Skin of body (tissue), 2 donors: ENCODE results near the gene SLC5A5. TPM values are rescaled to one million over a fixed set of nuclear protein-coding genes. Genes with fewer than 3 reads are reported as not detected.
A peak's percentile ranks its signal among the peaks of the same experiment; 100 is the strongest.

Source experiments
- DNase-seq: peaks from one replicate; lab custom pipeline; 2025; lab: John Stamatoyannopoulos, UW
- total RNA-seq: library from RNA; depleted of rRNA; stranded (reverse); fragments of >200 nt; gene quantifications from one replicate; pipeline ENCODE4 v1.2.3, GENCODE V29; 2014

The SLC5A5 gene
- total RNA-seq, 1 donor from 2014 or later, result not detected

GRCh38 chr19:17847538-17848366, 24.0 kb upstream of the SLC5A5 start, which contains the start of gene JAK3:
TSS of gene JAK3 (minus strand) at chr19:17847982. CDS start at chr19:17844417, 3,565 bp downstream.
- DNase-seq, result peak; percentile 72

- no peak for DNase-seq
These were observed 23.0 kb upstream of the SLC5A5 start for GRCh38 chr19:17848595-17849292.

DNA sequence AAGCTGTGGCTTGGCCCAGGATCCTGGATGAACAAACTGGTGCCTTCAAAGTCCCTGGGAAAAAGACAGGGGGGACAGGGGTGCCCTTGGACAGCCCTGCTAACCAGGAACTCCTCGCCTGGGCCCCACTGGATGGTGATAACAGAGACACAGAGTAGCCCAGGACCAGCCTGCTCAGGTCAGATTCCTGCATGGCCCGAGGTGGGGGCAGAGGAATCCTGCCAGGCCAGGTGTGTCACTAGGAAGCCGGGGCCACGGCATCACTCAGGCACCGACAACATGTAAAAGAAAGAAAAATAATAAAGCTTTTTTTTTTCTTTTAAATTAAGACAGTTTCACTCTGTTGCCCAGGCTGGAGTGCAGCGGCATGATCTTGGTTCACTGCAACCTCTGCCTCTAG, 17.7 kb upstream of the SLC5A5 start:
- no peak for DNase-seq

GRCh38 chr19:17855280-17856152, 16.2 kb upstream of the SLC5A5 start:
- DNase-seq, result peak; percentile 50

DNA sequence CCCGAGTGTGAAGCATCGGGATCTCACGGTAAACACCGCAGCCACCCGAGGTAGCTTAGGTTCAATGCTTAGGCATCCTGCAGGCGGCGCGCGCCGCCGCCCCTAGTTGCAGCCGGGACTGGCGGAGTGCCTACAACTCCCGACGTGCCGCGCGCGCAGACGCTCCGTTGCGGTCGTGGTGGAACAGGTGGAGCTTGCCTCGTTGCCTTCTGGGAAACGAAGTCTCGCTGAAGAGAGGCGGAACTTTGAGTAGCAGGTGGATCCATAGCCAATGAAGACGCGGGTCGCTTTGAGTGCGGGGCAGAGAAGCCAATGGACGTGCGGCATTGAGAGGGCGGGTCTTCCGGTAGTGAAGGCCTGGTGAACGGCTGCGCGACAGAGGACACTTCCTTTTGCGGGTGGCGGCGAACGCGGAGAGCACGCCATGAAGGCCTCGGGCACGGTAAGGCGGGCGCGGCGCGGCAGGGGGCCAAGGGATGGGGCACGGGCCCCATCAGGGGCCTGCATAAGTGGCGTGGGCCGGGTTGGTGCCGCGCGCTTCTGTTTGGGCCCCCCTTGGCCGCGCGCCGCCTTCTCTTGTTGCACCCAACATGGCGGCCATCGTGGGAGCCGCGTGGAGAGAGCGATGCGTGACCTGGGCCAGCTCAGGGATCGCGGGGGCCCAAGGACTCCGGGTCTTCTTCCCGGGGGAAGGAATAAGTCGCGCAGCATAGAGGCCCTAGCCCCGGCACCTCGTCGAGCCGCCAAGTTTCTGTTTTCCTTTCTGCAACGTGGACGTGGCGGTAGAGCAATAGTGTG, 12.0 kb upstream of the SLC5A5 start, which contains the start of gene RPL18A:
Gene RPL18A, plus strand, starts transcription at position 378 of the 798 bp plus-strand sequence. Its CDS starts 47 bp downstream, at position 425.
- peak; percentile 99 for DNase-seq

DNA sequence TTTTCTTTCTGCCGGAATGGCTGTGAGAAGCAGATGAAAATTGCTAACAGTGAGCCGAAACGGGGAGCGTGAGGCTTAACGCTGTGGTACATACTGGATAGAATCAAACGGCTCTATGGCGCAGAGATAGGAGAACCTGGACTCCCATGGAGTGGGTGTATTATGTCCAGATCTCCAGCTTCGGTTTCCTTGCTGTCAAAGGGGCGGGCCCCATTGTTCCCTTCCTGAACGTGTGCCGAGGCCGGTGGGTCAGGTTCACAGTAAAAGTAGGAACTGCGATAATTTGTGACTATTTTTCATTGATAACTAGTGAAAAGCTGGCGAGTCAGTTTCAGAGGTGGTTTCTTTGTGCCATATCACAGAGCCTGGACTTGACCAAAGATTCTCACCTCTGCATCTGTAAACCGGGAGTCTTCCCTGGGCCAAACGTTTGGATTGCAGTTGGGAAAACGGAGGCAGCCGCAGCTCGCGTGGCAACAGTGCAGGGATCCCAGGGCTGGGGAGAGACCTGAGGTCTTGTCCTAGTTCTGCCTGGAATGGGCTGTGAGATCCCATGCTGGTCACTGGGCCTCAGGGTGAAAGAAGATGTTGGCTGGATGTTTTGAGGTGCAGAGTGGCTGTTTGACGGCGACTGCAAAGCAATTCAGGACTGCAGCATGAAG, 11.3 kb upstream of the SLC5A5 start:
- no peak for DNase-seq

GRCh38 chr19:17860993-17861360, 10.8 kb upstream of the SLC5A5 start:
- DNase-seq, result no peak

GRCh38 chr19:17861542-17862402, 10.0 kb upstream of the SLC5A5 start:
- no peak for DNase-seq

- DNase-seq, result no peak
These were observed 8.8 kb upstream of the SLC5A5 start for GRCh38 chr19:17862711-17863519.

DNA sequence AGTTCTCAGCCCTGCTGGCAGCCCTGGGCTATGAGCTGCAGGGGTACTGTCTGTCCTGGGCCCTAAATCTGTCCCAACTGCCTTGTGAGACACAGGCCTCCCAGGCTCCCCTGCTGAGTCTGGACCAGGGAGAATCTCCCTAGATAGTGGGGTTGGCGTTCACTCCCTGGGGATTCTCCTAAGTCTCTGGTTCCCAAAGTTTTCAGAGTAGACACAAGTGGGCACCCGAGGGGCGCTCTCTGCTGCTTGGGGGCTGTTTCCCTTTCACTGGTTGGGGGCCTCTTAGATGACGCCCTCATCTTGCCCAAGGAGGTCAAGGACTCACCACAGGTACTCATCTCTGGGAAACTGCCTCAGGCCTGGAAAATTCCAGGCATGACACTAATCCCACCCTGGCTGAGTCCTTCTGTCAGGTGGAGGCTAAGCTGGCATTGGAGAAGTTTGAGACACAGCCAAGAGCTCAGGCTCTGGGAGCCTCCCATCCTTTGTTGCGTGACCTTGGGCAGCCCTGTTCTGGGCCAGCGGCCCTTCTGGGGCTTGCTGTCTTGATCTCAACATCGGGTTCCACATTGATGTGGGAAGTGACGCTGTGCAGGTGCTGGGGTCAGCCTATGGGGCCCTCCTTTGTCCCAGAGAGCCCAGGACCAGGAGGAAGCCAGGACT, 8.1 kb upstream of the SLC5A5 start:
- DNase-seq, result no peak

DNA sequence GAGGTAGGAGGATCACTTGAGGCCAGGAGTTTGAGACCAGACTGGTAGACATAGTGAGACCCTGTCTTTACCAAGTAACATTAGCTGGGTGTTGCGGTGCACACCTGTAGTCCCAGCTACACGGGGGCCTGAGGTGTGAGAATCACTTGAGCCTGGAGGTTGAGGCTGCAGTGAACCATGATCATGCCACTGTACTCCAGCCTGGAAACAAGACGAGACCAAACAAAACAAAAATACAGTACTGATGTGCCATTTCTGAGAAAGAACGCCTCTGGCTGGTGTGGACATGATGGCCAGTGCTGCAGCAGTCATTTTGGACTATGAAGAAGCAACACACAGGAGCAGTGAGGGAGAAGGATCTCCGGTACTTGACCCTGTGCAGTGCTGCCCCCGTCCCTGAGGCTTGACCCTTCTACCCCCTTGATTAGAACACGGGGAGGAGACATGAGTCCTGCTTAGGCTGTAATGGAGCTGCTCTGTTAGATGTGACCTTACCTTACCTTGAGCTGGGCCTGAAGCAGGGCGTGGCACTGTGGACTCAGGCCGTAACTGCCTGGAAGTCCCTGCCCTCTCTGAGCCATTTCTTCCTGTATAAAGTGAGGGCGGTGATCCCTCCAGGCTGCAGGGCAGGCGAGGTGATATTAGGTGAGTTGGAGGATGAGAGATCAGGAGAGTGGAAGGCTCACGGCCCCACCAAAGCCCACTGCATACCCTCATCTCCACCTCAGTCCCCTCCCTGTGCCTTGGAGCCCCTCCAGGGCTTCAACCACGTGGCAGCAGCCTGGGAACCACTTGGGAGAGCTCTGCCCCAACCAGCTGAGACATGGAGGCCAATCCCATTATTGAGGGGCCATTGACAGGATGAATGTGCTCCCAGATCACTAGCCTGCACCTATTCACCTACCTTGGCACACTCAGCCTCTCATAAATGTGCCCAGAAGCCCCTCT, 6.1 kb upstream of the SLC5A5 start:
- no peak for DNase-seq

DNA sequence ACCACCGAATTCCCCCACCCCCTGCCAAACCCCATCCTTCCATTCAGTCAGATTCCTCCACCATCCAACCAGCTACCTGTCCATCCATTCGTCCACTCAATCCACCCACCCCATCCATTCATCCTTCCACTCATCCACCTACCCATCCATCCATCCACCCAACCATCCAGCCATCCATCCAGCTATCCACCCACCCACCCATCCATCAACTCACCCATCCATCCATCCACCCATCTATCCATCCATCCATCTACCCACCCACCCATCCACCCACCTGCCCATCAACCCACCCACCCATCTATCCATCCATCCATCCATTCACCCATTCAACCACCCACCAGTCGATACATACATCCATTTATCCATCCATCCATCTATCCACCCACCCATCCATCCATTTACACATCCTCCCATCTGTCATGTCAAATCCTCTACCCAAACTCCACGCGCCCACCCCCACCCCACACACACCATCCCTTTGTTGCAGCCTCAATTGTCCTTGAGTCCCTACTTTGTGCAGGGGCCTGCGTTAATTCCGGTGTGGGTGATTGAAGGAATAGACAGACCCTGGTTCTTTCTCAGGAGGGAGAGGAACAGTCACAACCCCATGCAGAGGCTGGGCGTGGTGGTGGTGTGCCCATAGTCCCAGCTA, 5.3 kb upstream of the SLC5A5 start:
- DNase-seq, result no peak

GRCh38 chr19:17866964-17867486, 4.7 kb upstream of the SLC5A5 start:
- DNase-seq, result no peak

GRCh38 chr19:17868669-17869068, 3.1 kb upstream of the SLC5A5 start:
- no peak for DNase-seq

DNA sequence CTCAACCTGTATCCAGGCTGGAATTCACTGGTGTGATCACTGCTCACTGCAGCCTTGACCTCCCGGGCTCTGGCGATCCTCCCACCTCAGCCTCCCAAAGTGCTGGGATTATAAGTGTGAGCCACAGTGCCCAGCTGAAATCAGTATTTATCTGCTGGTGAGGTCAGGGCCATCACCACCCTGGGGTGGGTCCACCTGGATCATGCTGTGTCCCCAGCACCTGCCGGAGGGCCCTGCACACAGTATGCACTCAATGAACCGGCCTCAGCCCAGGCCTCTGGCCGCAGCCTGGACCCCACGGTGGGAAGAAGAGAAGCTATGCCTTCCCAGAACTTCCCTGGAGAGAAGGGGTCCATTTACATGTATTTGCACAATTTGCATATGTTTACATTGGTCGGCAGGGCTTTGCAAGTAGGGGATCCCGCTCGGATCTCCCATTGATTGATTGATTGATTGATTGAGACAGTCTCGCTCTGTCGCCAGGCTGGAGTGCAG, 2.6 kb upstream of the SLC5A5 start:
- no peak for DNase-seq
